GM21825 (cell line): ENCODE data around the gene CST6.
"Not testable (repeated sequence)": the region's sequence is repeated elsewhere in the genome, so short reads cannot be mapped to it uniquely, and the experiment has no call there.

Source experiments
- ATAC-seq: cut with Tn5 transposase; IDR thresholded peaks from one replicate; pipeline ENCODE4 v1.9.1; 2021; ENCODE audit warnings: mild to moderate bottlenecking, moderate library complexity; ENCODE audit not compliant: unreplicated experiment

CST6 gene

GRCh38 chr11:66014804-66015453 is 3.1 kb downstream of the CST6 start:
- ATAC-seq, result no peak

- no peak for ATAC-seq
Measured at GRCh38 chr11:66015454-66015881, 3.7 kb downstream of the CST6 start.

GRCh38 chr11:66015936-66016792 is 4.4 kb downstream of the CST6 start:
- no peak for ATAC-seq

- ATAC-seq, result no peak
Measured at GRCh38 chr11:66016793-66017177, 5.0 kb downstream of the CST6 start.

- ATAC-seq, result no peak
Measured at GRCh38 chr11:66017321-66017720, 5.5 kb downstream of the CST6 start.

- ATAC-seq, result no peak
Measured at GRCh38 chr11:66020212-66020611, 8.4 kb downstream of the CST6 start.

- ATAC-seq, result no peak
Measured at GRCh38 chr11:66020618-66021357, 9.0 kb downstream of the CST6 start.

- ATAC-seq, result no peak
Measured at GRCh38 chr11:66022401-66023185, 10.8 kb downstream of the CST6 start.

- ATAC-seq, result not testable (repeated sequence)
Measured at GRCh38 chr11:66023186-66023440, 11.3 kb downstream of the CST6 start.

GRCh38 chr11:66026017-66026529 is 14.3 kb downstream of the CST6 start, which contains the start of gene CATSPER1:
Gene CATSPER1, minus strand, starts transcription at chr11:66026479. Its CDS starts 100 bp downstream, at chr11:66026379.
- ATAC-seq, result no peak

- ATAC-seq, result no peak
Measured at GRCh38 chr11:66032957-66033735, 21.3 kb downstream of the CST6 start.

GRCh38 chr11:66035653-66036333 is 24.0 kb downstream of the CST6 start:
- no peak for ATAC-seq

GRCh38 chr11:66036334-66036710 is 24.5 kb downstream of the CST6 start:
- no peak for ATAC-seq

GRCh38 chr11:66037327-66037726 is 25.5 kb downstream of the CST6 start:
- ATAC-seq, result no peak

- no peak for ATAC-seq
Measured at GRCh38 chr11:66039765-66040164, 28.0 kb downstream of the CST6 start.

- no peak for ATAC-seq
Measured at GRCh38 chr11:66042227-66042995, 30.6 kb downstream of the CST6 start.

- ATAC-seq, result no peak
Measured at GRCh38 chr11:66042996-66043906, 31.4 kb downstream of the CST6 start.

GRCh38 chr11:66044757-66045156 is 32.9 kb downstream of the CST6 start:
- no peak for ATAC-seq
